ENCODE results near the gene AEBP2. TPM values are rescaled to one million over a fixed set of nuclear protein-coding genes. Genes with fewer than 3 reads are reported as not detected.
"Not testable (repeated sequence)": the region's sequence is repeated elsewhere in the genome, so short reads cannot be mapped to it uniquely, and the experiment has no call there.

AEBP2 gene
- total and polyA plus RNA-seq, 8 donors = 9.0 to 18.6 (median 13.2) TPM

- H3K36me3 ChIP-seq = peaks cover 0 to 3% (median 0%) of the 10 kb centered on the region in 3 donors
- 96 to 99% methylated on average over 6 of the region's 6 CpGs for whole genome bisulfite sequencing, 2 donors
- FAIRE-seq = no peak
- TF ChIP-seq CTCF (IDR thresholded peaks at IDR 0.05) = no peak
- intact Hi-C loops (cut with DNase I) = no loop called here
- ATAC-seq = no peak
- no peak overlapping the region for H3K27ac ChIP-seq
- no peaks in the 10 kb centered on the region for H3K9me3 ChIP-seq
- peaks cover 0 to 9% (median 0%) of the 10 kb centered on the region in 3 donors for H3K4me1 ChIP-seq
- H3K27me3 ChIP-seq = no peaks in the 10 kb centered on the region
- H3K4me3 ChIP-seq = no peak overlapping the region
- no peak for DNase-seq
These were observed 26.4 kb downstream of the AEBP2 start for GRCh38 chr12:19465711-19466110.

- Histone ChIP-seq H3K27ac (no peak overlapping the region), H3K4me1 (no peaks in the 10 kb centered on the region), H3K36me3 (no peaks in the 10 kb centered on the region), H3K9me3 (no peaks in the 10 kb centered on the region), H3K4me3 (no peak overlapping the region), H3K27me3 (no peaks in the 10 kb centered on the region)
- no peak for TF ChIP-seq CTCF (IDR thresholded peaks at IDR 0.05)
- no peak for DNase-seq
- intact Hi-C loops (cut with DNase I) = no loop called here
- ATAC-seq = no peak
- FAIRE-seq = peak; percentile 20
These were observed 34.9 kb downstream of the AEBP2 start for GRCh38 chr12:19474147-19474546.

- FAIRE-seq; ATAC-seq; intact Hi-C loops (cut with DNase I); H3K27ac ChIP-seq; H3K36me3 ChIP-seq; H3K4me3 ChIP-seq; DNase-seq; H3K4me1 ChIP-seq; H3K27me3 ChIP-seq; H3K9me3 ChIP-seq: not testable (repeated sequence)
- WGBS, 2 donors = 97 to 99% methylated on average over 4 of the region's 4 CpGs
These were observed 36.7 kb downstream of the AEBP2 start for GRCh38 chr12:19475884-19476505.

GRCh38 chr12:19477071-19477470 lies 37.8 kb downstream of the AEBP2 start:
- H3K4me3 ChIP-seq = no peak overlapping the region
- intact Hi-C loops (cut with DNase I) = no loop called here
- H3K36me3 ChIP-seq = no peaks in the 10 kb centered on the region
- H3K4me1 ChIP-seq = no peaks in the 10 kb centered on the region
- FAIRE-seq (no peak), ATAC-seq (no peak), DNase-seq (no peak)
- no peak for TF ChIP-seq CTCF (IDR thresholded peaks at IDR 0.05)
- no peaks in the 10 kb centered on the region for H3K9me3 ChIP-seq
- no peaks in the 10 kb centered on the region for H3K27me3 ChIP-seq
- WGBS, 2 donors = 95 to 97% methylated on average over 8 of the region's 8 CpGs
- no peak overlapping the region for H3K27ac ChIP-seq

GRCh38 chr12:19480459-19480858 lies 41.2 kb downstream of the AEBP2 start:
- FAIRE-seq (no peak), DNase-seq (no peak), ATAC-seq (no peak)
- Histone ChIP-seq H3K27me3 (no peaks in the 10 kb centered on the region), H3K4me1 (no peaks in the 10 kb centered on the region), H3K4me3 (no peak overlapping the region), H3K36me3 (no peaks in the 10 kb centered on the region), H3K27ac (no peak overlapping the region), H3K9me3 (no peaks in the 10 kb centered on the region)
- WGBS, 2 donors = 93 to 96% methylated on average over 1 of the region's 1 CpG
- intact Hi-C loops (cut with DNase I) = no loop called here
- no peak for TF ChIP-seq CTCF (IDR thresholded peaks at IDR 0.05)

Measured in pancreas (tissue), 10 donors.